GM10266 (cell line): ENCODE data around the gene FAM181A.

ENCODE experiments used
- DNase-seq: peaks from one replicate; pipeline ENCODE4 v3.0.0; 2012; ENCODE audit errors: extremely low spot score
- CTCF ChIP-seq: IDR thresholded peaks from 2 replicates; pipeline ENCODE4 v1.5.1; 2012; ENCODE audit warnings: mild to moderate bottlenecking, low read depth; ENCODE audit not compliant: control insufficient read depth, insufficient read depth; ENCODE audit errors: missing control alignments

FAM181A gene

GRCh38 chr14:93977171-93977570, 50.0 kb downstream of the FAM181A start:
- no peak for TF ChIP-seq CTCF
- no peak for DNase-seq

GRCh38 chr14:93977790-93978581, 50.8 kb downstream of the FAM181A start:
- TF ChIP-seq CTCF: no peak
- no peak for DNase-seq

GRCh38 chr14:93978735-93979134, 51.6 kb downstream of the FAM181A start:
- TF ChIP-seq CTCF: no peak

More at GRCh38 chr14:93978735-93979134, 51.6 kb downstream of the FAM181A start:
- DNase-seq: no peak
